HEK293 (cell line): ENCODE data around the gene EIF1B.

ENCODE experiments used
- CTCF ChIA-PET: fragments of 350-600 bp; formaldehyde crosslinking; extraction: SDS; loops from one replicate; lab custom pipeline; 2021; ENCODE audit warnings: antibody characterized with exemption; lab: Yijun Ruan, JAX
- POLR2A ChIA-PET: fragments of 300-600 bp; formaldehyde crosslinking; extraction: SDS; loops from one replicate; lab custom pipeline; 2020; ENCODE audit warnings: antibody characterized with exemption, inconsistent platforms; lab: Yijun Ruan, JAX
- H3K27ac ChIP-seq: fragments of 200-500 bp; sonication (Bioruptor generic); 2 replicates; pipeline ENCODE4 v1.5.1; 2014; ENCODE audit warnings: low read depth, low read length, control low read depth, inconsistent platforms; ENCODE audit errors: extremely low read depth
- H3K36me3 ChIP-seq, 2 experiments: fragments of 200-500 bp in 1 of 2; sonication (Bioruptor generic) in 1 of 2; 1 replicate in 1 of 2; 2 replicates in 1 of 2; pipeline ENCODE4 v1.5.1; 2014 to 2017; ENCODE audit warnings: inconsistent platforms in 2 of 2, low read length in 2 of 2; ENCODE audit not compliant: control insufficient read depth in 2 of 2, insufficient read depth in 1 of 2
- H3K4me1 ChIP-seq: fragments of 200-500 bp; sonication (Bioruptor generic); 2 replicates; pipeline ENCODE4 v1.5.1; 2014; ENCODE audit warnings: mild to moderate bottlenecking, low read length, inconsistent platforms; ENCODE audit not compliant: control insufficient read depth, insufficient read depth
- H3K4me3 ChIP-seq: 2 replicates; pipeline ENCODE4 v1.5.1; 2011; ENCODE audit warnings: low read depth, mild to moderate bottlenecking, control low read depth, low read length, moderate library complexity
- H3K9me3 ChIP-seq: fragments of 200-500 bp; sonication (Bioruptor generic); 2 replicates; pipeline ENCODE4 v1.5.1; 2014; ENCODE audit warnings: low read depth, low read length, inconsistent platforms; ENCODE audit not compliant: control insufficient read depth, insufficient read depth
- AEBP2 ChIP-seq: fragments of 450-650 bp; formaldehyde crosslinking; IDR thresholded peaks from 2 replicates; pipeline ENCODE4 v1.5.1; 2016; ENCODE audit warnings: missing biosample characterization, missing genetic modification characterization, borderline replicate concordance
- BCL11B ChIP-seq: fragments of 450-650 bp; formaldehyde crosslinking; IDR thresholded peaks from 2 replicates; pipeline ENCODE4 v1.5.1; 2016; ENCODE audit warnings: low read depth, missing biosample characterization, missing genetic modification characterization
- BCL6B ChIP-seq: fragments of 450-650 bp; formaldehyde crosslinking; IDR thresholded peaks from 2 replicates; pipeline ENCODE4 v1.5.1; 2017; ENCODE audit warnings: missing biosample characterization, missing genetic modification characterization
- PRDM4 ChIP-seq: fragments of 450-650 bp; formaldehyde crosslinking; IDR thresholded peaks from 2 replicates; pipeline ENCODE4 v1.5.1; 2017; ENCODE audit warnings: missing biosample characterization, missing genetic modification characterization
- REPIN1 ChIP-seq: fragments of 450-650 bp; formaldehyde crosslinking; IDR thresholded peaks from 2 replicates; pipeline ENCODE4 v1.5.1; 2017; ENCODE audit warnings: missing biosample characterization, missing genetic modification characterization, low read depth
- TRIM28 ChIP-seq: IDR thresholded peaks from 2 replicates; pipeline ENCODE4 v1.6.1; 2011; ENCODE audit warnings: low read length, control low read depth, borderline replicate concordance
- ZBTB44 ChIP-seq: fragments of 450-650 bp; IDR thresholded peaks from 2 replicates; pipeline ENCODE4 v1.5.1; 2018; ENCODE audit warnings: missing biosample characterization, mild to moderate bottlenecking, missing genetic modification characterization
- ZNF148 ChIP-seq: fragments of 450-650 bp; formaldehyde crosslinking; IDR thresholded peaks from 2 replicates; pipeline ENCODE4 v1.5.0; 2017; ENCODE audit warnings: missing biosample characterization, missing genetic modification characterization, borderline replicate concordance
- ZNF175 ChIP-seq: fragments of 450-650 bp; formaldehyde crosslinking; IDR thresholded peaks from 2 replicates; pipeline ENCODE4 v1.5.1; 2016; ENCODE audit warnings: missing biosample characterization, missing genetic modification characterization
- ZNF311 ChIP-seq: fragments of 450-650 bp; formaldehyde crosslinking; IDR thresholded peaks from 2 replicates; pipeline ENCODE4 v1.5.1; 2017; ENCODE audit warnings: missing biosample characterization, missing genetic modification characterization, borderline replicate concordance
- ZNF354C ChIP-seq: fragments of 450-650 bp; formaldehyde crosslinking; IDR thresholded peaks from 2 replicates; pipeline ENCODE4 v1.5.1; 2016; ENCODE audit warnings: missing biosample characterization, missing genetic modification characterization, low read depth, borderline replicate concordance
- ZNF449 ChIP-seq: fragments of 450-650 bp; formaldehyde crosslinking; IDR thresholded peaks from 2 replicates; pipeline ENCODE4 v1.5.1; 2017; ENCODE audit warnings: missing biosample characterization, mild to moderate bottlenecking, missing genetic modification characterization, moderate library complexity
- ZNF555 ChIP-seq: fragments of 450-650 bp; formaldehyde crosslinking; conservative IDR thresholded peaks from 2 replicates; pipeline ENCODE4 v1.5.1; 2017; ENCODE audit warnings: missing biosample characterization, mild to moderate bottlenecking, missing genetic modification characterization, inconsistent platforms

The EIF1B gene

GRCh38 chr3:40312661-40313226 lies 3.2 kb downstream of the EIF1B start:
- POLR2A ChIA-PET, result interaction anchor here (2.8 kb wide), 1 partner anchor 121 kb away, joined by 8 read pairs; no protein-coding TSS in a partner anchor

More at GRCh38 chr3:40312661-40313226, 3.2 kb downstream of the EIF1B start:
- Histone ChIP-seq H3K9me3 (no peaks in the 10 kb centered on the region), H3K27ac (no peak overlapping the region), H3K36me3 (peaks cover 0 to 40% of the 10 kb centered on the region in 2 experiments; a peak in 1 of 3 replicates), H3K4me3 (no peak overlapping the region)
- CTCF ChIA-PET, result interaction anchor here (0.6 to 3.8 kb wide), 2 partner anchors 81 to 121 kb away, joined by 7 to 24 read pairs; no protein-coding TSS in a partner anchor
- TF ChIP-seq REPIN1 (tag by site-specific recombination), result no peak
- no peak for TF ChIP-seq AEBP2 (tag by site-specific recombination)
- TF ChIP-seq ZNF555 (tag by site-specific recombination), result no peak
- no peak for TF ChIP-seq BCL6B (tag by site-specific recombination)
- TF ChIP-seq ZNF449, result no peak
- no peak for TF ChIP-seq ZNF311 (tag by site-specific recombination)
- no peak for TF ChIP-seq BCL11B (tag by site-specific recombination)
- no peak for TF ChIP-seq PRDM4 (tag by site-specific recombination)
- TF ChIP-seq ZNF148 (tag by site-specific recombination), result no peak
- no peak for TF ChIP-seq ZBTB44 (tag by site-specific recombination)
- no peak for TF ChIP-seq ZNF354C
- no peak for TF ChIP-seq TRIM28
- no peak for TF ChIP-seq ZNF175 (tag by site-specific recombination)
- TF ChIP-seq, all 188 proteins: peak for 0
- H3K4me1 ChIP-seq, result no peaks in the 10 kb centered on the region
